ENCODE measurements around the gene KRT1.
"Not testable (repeated sequence)": the region's sequence is repeated elsewhere in the genome, so short reads cannot be mapped to it uniquely, and the experiment has no call there.

KRT1 gene

GRCh38 chr12:52714887-52715281 lies 34.7 kb upstream of the KRT1 start:
- no peaks in the 10 kb centered on the region for H3K36me3 ChIP-seq (ENCODE audit: control insufficient read depth, insufficient read depth, low read length)
- 80% methylated on average over 1 of the region's 4 CpGs; no CpG with 5 or more reads in 1 of the 2 experiments for WGBS, 2 experiments (ENCODE audit: insufficient coverage in 2 of 2)
- no peaks in the 10 kb centered on the region for H3K4me1 ChIP-seq (ENCODE audit: control insufficient read depth, insufficient read depth, low read length, poor library complexity, severe bottlenecking)
- no peak overlapping the region for H3K27ac ChIP-seq (ENCODE audit: low read depth, low read length, severe bottlenecking)
- H3K4me3 ChIP-seq (ENCODE audit: extremely low read depth, insufficient read depth, low read length, poor library complexity, severe bottlenecking), result no peak overlapping the region
- no peaks in the 10 kb centered on the region for H3K9me3 ChIP-seq (ENCODE audit: control insufficient read depth, low read length)

- Histone ChIP-seq H3K36me3 (ENCODE audit: control insufficient read depth, insufficient read depth, low read length) (no peaks in the 10 kb centered on the region), H3K9me3 (ENCODE audit: control insufficient read depth, low read length) (no peaks in the 10 kb centered on the region), H3K27ac (ENCODE audit: low read depth, low read length, severe bottlenecking) (no peak overlapping the region), H3K4me3 (ENCODE audit: extremely low read depth, insufficient read depth, low read length, poor library complexity, severe bottlenecking) (peak overlapping the region; percentile 34), H3K4me1 (ENCODE audit: control insufficient read depth, insufficient read depth, low read length, poor library complexity, severe bottlenecking) (no peaks in the 10 kb centered on the region)
- WGBS, 2 experiments (ENCODE audit: insufficient coverage in 2 of 2), result 9 to 11% methylated on average over 39 to 44 of the region's 72 CpGs
These were observed 34.0 kb upstream of the KRT1 start for GRCh38 chr12:52713960-52714886.

GRCh38 chr12:52712122-52712521 lies 31.9 kb upstream of the KRT1 start:
- not testable (repeated sequence) for H3K27ac ChIP-seq (ENCODE audit: low read depth, low read length, severe bottlenecking); H3K36me3 ChIP-seq (ENCODE audit: control insufficient read depth, insufficient read depth, low read length); H3K4me3 ChIP-seq (ENCODE audit: extremely low read depth, insufficient read depth, low read length, poor library complexity, severe bottlenecking); H3K9me3 ChIP-seq (ENCODE audit: control insufficient read depth, low read length); H3K4me1 ChIP-seq (ENCODE audit: control insufficient read depth, insufficient read depth, low read length, poor library complexity, severe bottlenecking)
- 100% methylated on average over 1 of the region's 6 CpGs; no CpG with 5 or more reads in 1 of the 2 experiments for WGBS, 2 experiments (ENCODE audit: insufficient coverage in 2 of 2)

- Histone ChIP-seq H3K36me3 (ENCODE audit: control insufficient read depth, insufficient read depth, low read length) (no peaks in the 10 kb centered on the region), H3K4me3 (ENCODE audit: extremely low read depth, insufficient read depth, low read length, poor library complexity, severe bottlenecking) (no peak overlapping the region), H3K27ac (ENCODE audit: low read depth, low read length, severe bottlenecking) (no peak overlapping the region), H3K4me1 (ENCODE audit: control insufficient read depth, insufficient read depth, low read length, poor library complexity, severe bottlenecking) (no peaks in the 10 kb centered on the region), H3K9me3 (ENCODE audit: control insufficient read depth, low read length) (no peaks in the 10 kb centered on the region)
- WGBS, 2 experiments (ENCODE audit: insufficient coverage in 2 of 2), result no CpG with 5 or more reads among the region's 1 CpG
These were observed 30.5 kb upstream of the KRT1 start for GRCh38 chr12:52710730-52711129.

GRCh38 chr12:52708010-52708409 lies 27.8 kb upstream of the KRT1 start:
- Histone ChIP-seq H3K4me3 (ENCODE audit: extremely low read depth, insufficient read depth, low read length, poor library complexity, severe bottlenecking) (no peak overlapping the region), H3K27ac (ENCODE audit: low read depth, low read length, severe bottlenecking) (no peak overlapping the region), H3K36me3 (ENCODE audit: control insufficient read depth, insufficient read depth, low read length) (no peaks in the 10 kb centered on the region), H3K4me1 (ENCODE audit: control insufficient read depth, insufficient read depth, low read length, poor library complexity, severe bottlenecking) (no peaks in the 10 kb centered on the region), H3K9me3 (ENCODE audit: control insufficient read depth, low read length) (no peaks in the 10 kb centered on the region)
- 43 to 63% methylated on average over 2 of the region's 4 CpGs for WGBS, 2 experiments (ENCODE audit: insufficient coverage in 2 of 2)

GRCh38 chr12:52704464-52704863 lies 24.3 kb upstream of the KRT1 start:
- Histone ChIP-seq H3K36me3 (ENCODE audit: control insufficient read depth, insufficient read depth, low read length) (no peaks in the 10 kb centered on the region), H3K27ac (ENCODE audit: low read depth, low read length, severe bottlenecking) (no peak overlapping the region)
- WGBS, 2 experiments (ENCODE audit: insufficient coverage in 2 of 2), result 86 to 89% methylated on average over 5 to 7 of the region's 7 CpGs

GRCh38 chr12:52703878-52704277 lies 23.7 kb upstream of the KRT1 start:
- Histone ChIP-seq H3K36me3 (ENCODE audit: control insufficient read depth, insufficient read depth, low read length) (no peaks in the 10 kb centered on the region), H3K4me1 (ENCODE audit: control insufficient read depth, insufficient read depth, low read length, poor library complexity, severe bottlenecking) (no peaks in the 10 kb centered on the region), H3K4me3 (ENCODE audit: extremely low read depth, insufficient read depth, low read length, poor library complexity, severe bottlenecking) (no peak overlapping the region), H3K27ac (ENCODE audit: low read depth, low read length, severe bottlenecking) (no peak overlapping the region), H3K9me3 (ENCODE audit: control insufficient read depth, low read length) (no peaks in the 10 kb centered on the region)
- WGBS, 2 experiments (ENCODE audit: insufficient coverage in 2 of 2), result no CpG with 5 or more reads among the region's 1 CpG

More at GRCh38 chr12:52704464-52704863, 24.3 kb upstream of the KRT1 start:
- H3K4me3 ChIP-seq (ENCODE audit: extremely low read depth, insufficient read depth, low read length, poor library complexity, severe bottlenecking), result no peak overlapping the region
- no peaks in the 10 kb centered on the region for H3K4me1 ChIP-seq (ENCODE audit: control insufficient read depth, insufficient read depth, low read length, poor library complexity, severe bottlenecking)
- H3K9me3 ChIP-seq (ENCODE audit: control insufficient read depth, low read length), result no peaks in the 10 kb centered on the region

GRCh38 chr12:52703424-52703823 lies 23.2 kb upstream of the KRT1 start, which contains the start of gene KRT77:
KRT77 (minus strand) TSS chr12:52703524; CDS start chr12:52703434, 90 bp downstream.
- 100% methylated on average over 1 of the region's 2 CpGs for WGBS, 2 experiments (ENCODE audit: insufficient coverage in 2 of 2)

GRCh38 chr12:52702338-52702737 lies 22.1 kb upstream of the KRT1 start:
- no peak overlapping the region for H3K4me3 ChIP-seq (ENCODE audit: extremely low read depth, insufficient read depth, low read length, poor library complexity, severe bottlenecking)
- no peaks in the 10 kb centered on the region for H3K9me3 ChIP-seq (ENCODE audit: control insufficient read depth, low read length)
- H3K27ac ChIP-seq (ENCODE audit: low read depth, low read length, severe bottlenecking), result no peak overlapping the region
- H3K4me1 ChIP-seq (ENCODE audit: control insufficient read depth, insufficient read depth, low read length, poor library complexity, severe bottlenecking), result peaks cover 3% of the 10 kb centered on the region
- H3K36me3 ChIP-seq (ENCODE audit: control insufficient read depth, insufficient read depth, low read length), result no peaks in the 10 kb centered on the region
- WGBS, 2 experiments (ENCODE audit: insufficient coverage in 2 of 2), result 73 to 83% methylated on average over 2 of the region's 2 CpGs

More at GRCh38 chr12:52703424-52703823, 23.2 kb upstream of the KRT1 start, which contains the start of gene KRT77:
- H3K4me3 ChIP-seq (ENCODE audit: extremely low read depth, insufficient read depth, low read length, poor library complexity, severe bottlenecking), result no peak within 1 kb of the TSS
- no peaks in the 10 kb centered on the region for H3K9me3 ChIP-seq (ENCODE audit: control insufficient read depth, low read length)
- H3K36me3 ChIP-seq (ENCODE audit: control insufficient read depth, insufficient read depth, low read length), result no peaks in the 10 kb centered on the region
- H3K4me1 ChIP-seq (ENCODE audit: control insufficient read depth, insufficient read depth, low read length, poor library complexity, severe bottlenecking), result peaks cover 3% of the 10 kb centered on the region
- H3K27ac ChIP-seq (ENCODE audit: low read depth, low read length, severe bottlenecking), result no peak within 1 kb of the TSS

DNA sequence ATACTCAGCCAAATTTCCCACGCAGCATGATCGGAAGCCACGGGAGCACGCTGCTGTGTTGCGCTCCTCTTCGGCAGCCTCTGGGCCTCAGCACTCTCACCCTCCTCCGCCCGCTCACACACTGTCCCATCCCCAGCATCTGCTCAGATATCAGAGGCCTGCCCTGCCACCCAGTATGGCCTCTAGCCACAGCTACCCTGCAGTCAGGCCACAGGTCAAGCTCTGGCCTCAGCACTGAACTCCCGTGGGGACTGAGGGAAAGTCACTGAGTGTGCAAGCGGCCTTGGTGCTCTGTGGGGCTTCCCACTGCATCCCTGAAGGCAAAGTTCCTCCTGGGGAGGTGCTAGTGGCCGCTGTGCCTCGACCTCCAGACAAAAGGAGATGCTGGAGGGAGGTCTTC lies 21.1 kb upstream of the KRT1 start:
- 83 to 84% methylated on average over 10 to 12 of the region's 12 CpGs for WGBS, 2 experiments (ENCODE audit: insufficient coverage in 2 of 2)

GRCh38 chr12:52699960-52700359 lies 19.8 kb upstream of the KRT1 start:
- Histone ChIP-seq H3K27ac (ENCODE audit: low read depth, low read length, severe bottlenecking) (no peak overlapping the region), H3K4me1 (ENCODE audit: control insufficient read depth, insufficient read depth, low read length, poor library complexity, severe bottlenecking) (peaks cover 3% of the 10 kb centered on the region), H3K4me3 (ENCODE audit: extremely low read depth, insufficient read depth, low read length, poor library complexity, severe bottlenecking) (no peak overlapping the region), H3K9me3 (ENCODE audit: control insufficient read depth, low read length) (no peaks in the 10 kb centered on the region), H3K36me3 (ENCODE audit: control insufficient read depth, insufficient read depth, low read length) (no peaks in the 10 kb centered on the region)
- 67% methylated on average over 1 of the region's 2 CpGs; no CpG with 5 or more reads in 1 of the 2 experiments for WGBS, 2 experiments (ENCODE audit: insufficient coverage in 2 of 2)

More for the DNA sequence above, 21.1 kb upstream of the KRT1 start:
- H3K9me3 ChIP-seq (ENCODE audit: control insufficient read depth, low read length), result no peaks in the 10 kb centered on the region
- peaks cover 3% of the 10 kb centered on the region for H3K4me1 ChIP-seq (ENCODE audit: control insufficient read depth, insufficient read depth, low read length, poor library complexity, severe bottlenecking)
- H3K36me3 ChIP-seq (ENCODE audit: control insufficient read depth, insufficient read depth, low read length), result no peaks in the 10 kb centered on the region
- H3K4me3 ChIP-seq (ENCODE audit: extremely low read depth, insufficient read depth, low read length, poor library complexity, severe bottlenecking), result no peak overlapping the region
- H3K27ac ChIP-seq (ENCODE audit: low read depth, low read length, severe bottlenecking), result no peak overlapping the region
